Natural killer cell (primary cell): ENCODE data around the gene COMMD1. TPM values are rescaled to one million over a fixed set of nuclear protein-coding genes. Genes with fewer than 3 reads are reported as not detected.

Source experiments
- ATAC-seq, 3 donors: fragments of 150-1000 bp in 2 of 3; fragments of 200-7000 bp in 1 of 3; cut with Tn5 transposase; 1 replicate in 1 of 3; 2 replicates in 2 of 3; pipeline ENCODE4 v1.10.0; 2021; ENCODE audit warnings: mild to moderate bottlenecking in 2 of 3, moderate library complexity in 2 of 3
- DNase-seq, 2 donors: peaks; one replicate each; pipeline versions ENCODE4 v3.0.0 to v3.0.0-alpha.2; 2013 to 2021; ENCODE audit warnings: mixed read lengths in 1 of 2
- H3K27ac ChIP-seq: one replicate; pipeline ENCODE4 v1.5.1; 2013; ENCODE audit warnings: mild to moderate bottlenecking, low read length
- H3K27me3 ChIP-seq: one replicate; pipeline ENCODE4 v1.6.1; 2013; ENCODE audit warnings: low read length; ENCODE audit not compliant: control insufficient read depth, insufficient read depth
- H3K36me3 ChIP-seq: one replicate; pipeline ENCODE4 v1.6.1; 2013; ENCODE audit warnings: low read length; ENCODE audit not compliant: control insufficient read depth, insufficient read depth
- H3K4me1 ChIP-seq: one replicate; pipeline ENCODE4 v1.6.1; 2013; ENCODE audit warnings: low read length; ENCODE audit not compliant: control insufficient read depth, insufficient read depth
- H3K4me3 ChIP-seq: one replicate; pipeline ENCODE4 v1.5.1; 2013; ENCODE audit warnings: low read length
- H3K9me3 ChIP-seq: one replicate; pipeline ENCODE4 v1.6.1; 2013; ENCODE audit warnings: low read length; ENCODE audit not compliant: control insufficient read depth, insufficient read depth
- H3K27ac Mint-ChIP-seq, 2 donors: one replicate each; pipeline ENCODE4 v1.8.0; 2022; ENCODE audit warnings: mild to moderate bottlenecking in 2 of 2, mixed read lengths in 2 of 2, moderate library complexity in 1 of 2
- H3K27me3 Mint-ChIP-seq, 2 donors: one replicate each; pipeline ENCODE4 v1.8.0; 2022; ENCODE audit warnings: low read depth in 2 of 2, mixed read lengths in 2 of 2
- H3K36me3 Mint-ChIP-seq: one replicate; pipeline ENCODE4 v1.8.0; 2022; ENCODE audit warnings: mixed read lengths
- H3K4me1 Mint-ChIP-seq, 2 donors: one replicate each; pipeline ENCODE4 v1.8.0; 2022; ENCODE audit warnings: mixed read lengths in 2 of 2
- H3K4me3 Mint-ChIP-seq: one replicate; pipeline ENCODE4 v1.8.0; 2022; ENCODE audit warnings: mild to moderate bottlenecking, moderate library complexity, mixed read lengths
- H3K9me3 Mint-ChIP-seq, 2 donors: one replicate each; pipeline ENCODE4 v1.8.0; 2022; ENCODE audit warnings: mixed read lengths in 2 of 2
- WGBS: methylation state at CpG from one replicate; pipeline ENCODE4 v1.1.7; 2013; ENCODE audit warnings: missing lambda C conversion rate; ENCODE audit not compliant: insufficient coverage; 5-methylcytosine and 5-hydroxymethylcytosine counted together
- intact Hi-C: fragments of 100-400 bp; cut with micrococcal nuclease; formaldehyde crosslinking; loops from one replicate; pipeline ENCODE4 v1.14.2; 2022
- total RNA-seq, 4 donors: library from RNA; stranded (reverse); fragments of 120-200 nt in 1 of 4; gene quantifications; one replicate each; pipeline versions ENCODE4 v1.2.3 to v1.2.4, GENCODE V29; 2013 to 2022
- TF ChIP-seq, protein P1 (sequence below): fragments of 200-600 bp; IDR thresholded peaks from one replicate; pipeline ENCODE4 v1.8.0; 2022; ENCODE audit warnings: antibody characterized with exemption

COMMD1 gene
- total RNA-seq, 3 donors from 2014 or later (not counting 1 experiment from before 2014, with no cell fraction given): 24.3 to 36.7 (median 27.2) TPM

DNA sequence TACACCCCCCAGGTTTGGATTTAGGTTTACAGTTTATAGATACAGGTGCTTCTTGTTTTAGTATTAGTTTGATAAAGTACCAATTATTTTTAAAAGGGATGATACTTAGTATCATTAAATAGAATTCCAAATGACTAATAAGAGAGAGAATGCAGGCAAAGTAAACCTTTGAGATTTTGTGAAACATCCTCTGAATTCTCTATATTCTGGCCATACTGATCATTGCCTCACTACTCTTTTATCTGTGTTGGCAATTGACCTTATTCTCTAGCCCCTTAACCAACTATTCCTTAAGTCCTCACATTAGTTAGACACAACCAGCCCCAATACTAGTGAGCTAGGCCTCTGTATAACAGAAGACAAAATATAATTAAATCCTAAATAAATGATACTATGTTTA is 125.4 kb downstream of the COMMD1 start:
- no peak overlapping the region for H3K27ac Mint-ChIP-seq
- Histone ChIP-seq H3K4me3 (no peak overlapping the region), H3K4me1 (no peaks in the 10 kb centered on the region), H3K27me3 (no peaks in the 10 kb centered on the region), H3K36me3 (no peaks in the 10 kb centered on the region), H3K27ac (no peak overlapping the region), H3K9me3 (no peaks in the 10 kb centered on the region)
- intact Hi-C loops: no loop called here
- peaks cover 0 to 1% of the 10 kb centered on the region in 2 donors for H3K4me1 Mint-ChIP-seq
- TF ChIP-seq, protein P1, sequence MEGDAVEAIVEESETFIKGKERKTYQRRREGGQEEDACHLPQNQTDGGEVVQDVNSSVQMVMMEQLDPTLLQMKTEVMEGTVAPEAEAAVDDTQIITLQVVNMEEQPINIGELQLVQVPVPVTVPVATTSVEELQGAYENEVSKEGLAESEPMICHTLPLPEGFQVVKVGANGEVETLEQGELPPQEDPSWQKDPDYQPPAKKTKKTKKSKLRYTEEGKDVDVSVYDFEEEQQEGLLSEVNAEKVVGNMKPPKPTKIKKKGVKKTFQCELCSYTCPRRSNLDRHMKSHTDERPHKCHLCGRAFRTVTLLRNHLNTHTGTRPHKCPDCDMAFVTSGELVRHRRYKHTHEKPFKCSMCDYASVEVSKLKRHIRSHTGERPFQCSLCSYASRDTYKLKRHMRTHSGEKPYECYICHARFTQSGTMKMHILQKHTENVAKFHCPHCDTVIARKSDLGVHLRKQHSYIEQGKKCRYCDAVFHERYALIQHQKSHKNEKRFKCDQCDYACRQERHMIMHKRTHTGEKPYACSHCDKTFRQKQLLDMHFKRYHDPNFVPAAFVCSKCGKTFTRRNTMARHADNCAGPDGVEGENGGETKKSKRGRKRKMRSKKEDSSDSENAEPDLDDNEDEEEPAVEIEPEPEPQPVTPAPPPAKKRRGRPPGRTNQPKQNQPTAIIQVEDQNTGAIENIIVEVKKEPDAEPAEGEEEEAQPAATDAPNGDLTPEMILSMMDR: no peak
- no peak for DNase-seq
- H3K36me3 Mint-ChIP-seq: no peaks in the 10 kb centered on the region
- ATAC-seq: no peak
- no peaks in the 10 kb centered on the region for H3K27me3 Mint-ChIP-seq
- H3K9me3 Mint-ChIP-seq: no peaks in the 10 kb centered on the region
- no peak overlapping the region for H3K4me3 Mint-ChIP-seq

DNA sequence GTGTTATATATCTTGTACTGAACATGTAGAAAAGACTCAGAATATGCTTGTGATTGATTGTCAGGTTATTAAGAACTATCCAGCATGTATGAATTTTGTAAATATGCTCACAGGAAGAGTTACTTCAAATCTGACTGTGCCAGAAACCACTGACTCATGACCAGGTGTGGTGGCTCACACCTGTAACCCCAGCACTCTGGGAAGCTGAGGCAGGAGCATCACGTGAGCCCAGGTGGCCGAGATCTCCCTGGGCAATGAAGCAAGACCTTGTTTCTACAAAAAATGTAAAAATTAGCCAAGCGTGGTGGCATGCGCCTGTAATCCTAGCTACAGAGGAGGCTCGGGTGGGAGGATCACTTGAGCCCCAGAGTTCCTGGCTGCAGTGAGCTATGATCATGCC is 126.6 kb downstream of the COMMD1 start:
- Histone ChIP-seq H3K27ac (no peak overlapping the region), H3K9me3 (no peaks in the 10 kb centered on the region), H3K4me3 (no peak overlapping the region), H3K4me1 (no peaks in the 10 kb centered on the region), H3K27me3 (no peaks in the 10 kb centered on the region), H3K36me3 (no peaks in the 10 kb centered on the region)
- H3K27me3 Mint-ChIP-seq: no peaks in the 10 kb centered on the region
- TF ChIP-seq, protein P1: no peak
- no peak overlapping the region for H3K27ac Mint-ChIP-seq
- H3K4me3 Mint-ChIP-seq: no peak overlapping the region
- H3K36me3 Mint-ChIP-seq: no peaks in the 10 kb centered on the region
- intact Hi-C loops: no loop called here
- H3K9me3 Mint-ChIP-seq: no peaks in the 10 kb centered on the region
- peaks cover 0 to 8% of the 10 kb centered on the region in 2 donors for H3K4me1 Mint-ChIP-seq
- DNase-seq (no peak), ATAC-seq (no peak)
- 82% methylated on average over 5 of the region's 5 CpGs for WGBS

- Histone ChIP-seq H3K27ac (no peak overlapping the region), H3K4me3 (no peak overlapping the region), H3K4me1 (peaks cover under 1% of the 10 kb centered on the region), H3K9me3 (no peaks in the 10 kb centered on the region), H3K27me3 (no peaks in the 10 kb centered on the region), H3K36me3 (no peaks in the 10 kb centered on the region)
- intact Hi-C loops: no loop called here
- TF ChIP-seq, protein P1: no peak
- Mint-ChIP-seq H3K4me1 (peaks cover 12 to 17% of the 10 kb centered on the region in 2 donors), H3K4me3 (no peak overlapping the region), H3K27me3 (no peaks in the 10 kb centered on the region), H3K9me3 (no peaks in the 10 kb centered on the region), H3K36me3 (no peaks in the 10 kb centered on the region), H3K27ac (no peak overlapping the region)
- DNase-seq (no peak), ATAC-seq (no peak)
These were observed 129.2 kb downstream of the COMMD1 start for GRCh38 chr2:62034715-62035114.

- Histone ChIP-seq H3K4me3 (no peak overlapping the region), H3K9me3 (no peaks in the 10 kb centered on the region), H3K36me3 (no peaks in the 10 kb centered on the region), H3K27ac (no peak overlapping the region), H3K27me3 (no peaks in the 10 kb centered on the region), H3K4me1 (peaks cover 4% of the 10 kb centered on the region)
- Mint-ChIP-seq H3K4me3 (no peak overlapping the region), H3K36me3 (no peaks in the 10 kb centered on the region), H3K27ac (no peak overlapping the region), H3K4me1 (peaks cover 19 to 26% of the 10 kb centered on the region in 2 donors), H3K27me3 (no peaks in the 10 kb centered on the region), H3K9me3 (no peaks in the 10 kb centered on the region)
- 100% methylated on average over 1 of the region's 1 CpG for WGBS
- DNase-seq (no peak), ATAC-seq (no peak)
- intact Hi-C loops: no loop called here
- TF ChIP-seq, protein P1: no peak
These were observed 130.8 kb downstream of the COMMD1 start for GRCh38 chr2:62036229-62036628.
